H1 (cell line): Measurements from ENCODE around the gene BABAM2. TPM values are rescaled to one million over a fixed set of nuclear protein-coding genes. Genes with fewer than 3 reads are reported as not detected.

Source experiments
- FOSL1 ChIP-seq: IDR thresholded peaks from 2 replicates; pipeline ENCODE4 v1.6.1; 2011; ENCODE audit warnings: mild to moderate bottlenecking, low read depth, low read length, moderate library complexity; ENCODE audit not compliant: insufficient read depth
- SP2 ChIP-seq: IDR thresholded peaks from 2 replicates; pipeline ENCODE4 v1.6.1; 2012; ENCODE audit warnings: mild to moderate bottlenecking, low read length, inconsistent platforms
- polyA plus RNA-seq, 7 experiments: library from polyadenylated mRNA; depleted of rRNA in 3 of 7; stranded (reverse) in 5 of 7; unstranded in 2 of 7; fragments of >200 nt in 5 of 7; fragments of 200-250 nt in 2 of 7; gene quantifications; 1 replicate in 5 of 7; 2 replicates in 1 of 7; 4 replicates in 1 of 7; pipeline versions ENCODE4 v1.2.1 to v1.2.3, GENCODE V29; 2011 to 2013; ENCODE audit warnings: missing spikeins in 2 of 7, mixed read lengths in 2 of 7
- total RNA-seq: library from RNA; stranded (reverse); fragmentation: NEBNext Ultra II Directional; extraction: Animal tissue kit (Norgen Biotek cat#: 25700); gene quantifications from 2 replicates; pipeline ENCODE4 v1.2.1, GENCODE V29; 2021

Gene BABAM2
- total and polyA plus RNA-seq, 2 of the 8 experiments (the other 6 are each of a cell fraction or from before 2014, with no cell fraction given): 15.8 to 20.9 TPM

DNA sequence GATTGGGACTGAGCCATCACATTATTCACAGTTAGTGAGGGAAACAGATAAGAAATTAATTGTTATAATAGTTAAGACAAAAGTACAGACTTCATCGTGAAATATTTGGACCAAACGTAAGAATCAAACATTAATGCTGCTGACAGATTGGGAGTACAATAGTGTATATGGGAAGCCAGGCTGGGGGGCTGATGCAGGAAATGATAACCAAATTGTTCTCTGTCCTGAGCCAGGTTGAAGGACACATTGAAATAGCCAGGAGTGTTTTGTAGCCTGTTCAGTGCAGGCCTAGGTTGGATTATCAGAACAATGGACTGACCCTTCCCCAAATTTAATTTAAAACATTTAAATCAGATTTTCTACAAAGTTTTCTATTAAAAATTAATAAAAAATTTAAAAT is 203.2 kb downstream of the BABAM2 start (continued):
- TF ChIP-seq FOSL1 (no peak), SP2 (no peak)
